Left cardiac atrium (tissue), 4 donors: ENCODE results near the gene SGTA. TPM values are rescaled to one million over a fixed set of nuclear protein-coding genes. Genes with fewer than 3 reads are reported as not detected.

Experiments used
- ATAC-seq, 2 donors: fragments of 200-7000 bp; cut with Tn5 transposase; one replicate each; pipeline ENCODE4 v1.9.1; 2020; ENCODE audit warnings: mild to moderate bottlenecking in 2 of 2, moderate library complexity in 2 of 2
- DNase-seq: peaks from one replicate; pipeline ENCODE4 v3.0.0-alpha.2; 2020
- intact Hi-C, 2 donors: fragments of 100-400 bp; cut with DNase I; formaldehyde crosslinking; loops; one replicate each; pipeline versions ENCODE4 v1.14.1 to v1.15.1; 2022 to 2023
- total RNA-seq, 2 donors: library from RNA; stranded (reverse); fragmentation: NEBNext Ultra II Directional; extraction: Animal tissue kit (Norgen Biotek cat#: 25700); gene quantifications; one replicate each; pipeline ENCODE4 v1.2.1, GENCODE V29; 2021
- donor health status: DM: no; HTN: yes; CAD: no.
- donor health status: DM: no; HTN: yes; CAD: no; lungs with severe emphysema.
- donor health status: DM: yes; HTN: yes; CAD: no.
- donor health status: Dilated cardiomyopathy.

SGTA gene
- total RNA-seq, 2 donors from 2014 or later, result 52.5 to 88.1 TPM

DNA sequence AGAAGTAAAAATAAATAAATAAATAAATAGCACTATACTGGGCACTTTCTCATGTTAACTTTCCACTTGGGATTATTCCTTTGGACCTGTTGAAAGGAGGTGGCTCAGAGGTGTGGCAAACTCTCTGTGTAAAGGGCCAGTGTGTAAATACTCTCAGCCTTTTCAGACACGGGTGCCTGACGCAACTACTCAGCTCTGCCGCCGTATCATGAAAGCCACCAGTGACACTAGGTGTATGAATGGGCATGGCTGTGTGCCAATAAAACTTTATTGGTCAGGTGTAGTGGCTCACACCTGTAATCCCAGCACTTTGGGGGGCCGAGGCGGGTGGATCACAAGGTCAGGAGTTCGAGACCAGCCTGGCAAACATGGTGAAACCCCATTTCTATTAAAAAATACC, 23.1 kb downstream of the SGTA start:
- intact Hi-C loops, result no loop called here
- DNase-seq, result no peak
- ATAC-seq, result no peak

DNA sequence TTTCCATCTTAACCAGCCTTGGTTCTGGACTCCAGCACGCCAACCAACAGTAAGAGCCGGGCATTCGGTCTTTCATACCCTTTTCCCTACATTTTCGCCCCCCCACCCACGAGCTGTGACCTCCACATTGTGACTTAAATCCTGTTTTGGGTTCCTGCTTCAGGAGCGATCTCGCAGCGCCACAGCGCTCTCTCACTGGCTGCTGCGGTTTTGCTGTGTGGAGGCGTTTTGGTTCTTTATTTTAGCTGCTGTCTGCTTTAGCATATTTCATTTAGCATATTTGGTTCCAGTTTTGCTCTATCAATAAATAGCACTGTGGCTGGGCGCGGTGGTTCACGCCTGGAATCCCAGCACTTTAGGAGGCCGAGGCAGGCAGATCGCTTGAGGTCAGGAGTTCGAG, 23.7 kb downstream of the SGTA start:
- ATAC-seq (no peak), DNase-seq (no peak)
- intact Hi-C loops, result no loop called here

DNA sequence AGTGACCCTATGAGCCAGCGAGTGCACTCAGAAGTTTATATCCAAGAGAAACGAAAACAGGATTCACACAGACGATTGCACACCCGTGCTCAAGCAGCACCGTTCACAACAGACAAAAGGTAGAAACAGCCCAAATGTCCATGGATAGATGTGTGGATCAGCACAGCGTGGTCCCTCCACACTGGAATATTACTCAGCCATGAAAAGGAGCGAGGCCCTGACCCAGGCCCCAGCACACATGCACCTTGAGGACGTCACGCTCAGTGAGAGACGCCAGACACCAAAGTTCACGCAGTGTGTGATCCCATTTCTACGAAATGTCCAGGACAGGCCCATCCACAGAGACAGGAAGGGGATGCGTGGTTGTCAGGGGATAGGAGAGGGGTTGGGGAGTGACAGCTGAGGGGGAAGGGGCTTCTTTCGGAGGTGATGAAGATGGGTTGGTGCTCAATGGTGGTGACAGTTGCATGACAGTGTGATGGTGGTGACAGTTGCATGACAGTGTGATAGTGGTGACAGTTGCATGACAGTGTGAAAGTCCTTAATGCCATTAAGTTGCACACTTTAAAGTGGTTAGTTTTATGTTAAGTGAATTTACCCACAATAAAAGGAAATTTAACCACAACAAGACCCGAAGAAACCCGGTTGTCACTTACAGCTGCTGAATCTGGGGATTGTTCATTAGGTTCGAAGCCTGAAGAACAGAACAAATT, 24.3 kb downstream of the SGTA start:
- DNase-seq (no peak), ATAC-seq (no peak)
- intact Hi-C loops, result no loop called here

DNA sequence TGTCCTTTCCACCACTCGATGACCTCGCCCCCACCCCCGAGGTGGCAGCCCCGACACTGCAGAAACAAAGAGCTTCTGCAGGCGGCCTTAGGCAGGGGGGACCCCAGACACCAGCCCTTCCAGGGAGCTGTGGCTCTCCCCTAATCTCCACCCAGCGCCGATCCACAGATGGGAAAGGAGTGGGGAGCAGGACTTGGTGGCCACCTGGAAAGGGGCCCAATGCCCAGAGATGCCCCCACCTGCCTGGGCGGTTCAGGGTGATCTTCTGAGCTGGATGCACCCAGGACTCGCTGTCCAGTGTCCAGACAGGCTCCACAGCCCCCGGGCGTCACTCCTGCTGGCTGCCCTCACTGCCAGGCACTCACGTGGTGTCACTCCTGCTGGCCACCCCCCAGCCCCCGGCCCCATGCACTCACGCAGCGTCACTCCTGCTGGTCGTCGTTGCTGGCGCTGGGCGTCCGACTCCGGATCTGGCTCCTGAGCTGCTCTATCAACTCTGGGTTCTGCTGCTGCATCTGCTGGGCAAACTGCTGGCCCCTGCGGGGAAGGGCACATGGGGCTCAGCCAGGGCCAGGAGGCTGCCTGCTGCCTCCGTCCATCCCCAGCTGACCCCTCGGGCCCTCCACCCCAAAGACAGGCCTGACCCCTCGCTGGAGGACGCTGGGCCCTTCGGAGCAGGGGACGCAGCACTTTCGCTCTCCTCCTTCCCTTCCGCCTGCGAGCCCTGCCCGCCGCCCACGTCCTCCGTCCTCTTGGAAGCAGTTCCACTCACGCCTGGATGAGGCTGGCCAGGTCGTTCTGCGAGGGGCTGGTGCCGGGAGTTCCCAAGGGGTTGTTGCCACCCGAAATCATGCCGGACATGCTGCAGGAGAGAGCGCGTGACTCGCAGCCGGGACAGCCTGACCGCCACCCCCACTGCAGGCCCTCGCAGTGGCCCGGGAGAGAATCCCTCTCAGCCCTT, 25.9 kb downstream of the SGTA start:
- ATAC-seq (no peak), DNase-seq (no peak)
- intact Hi-C loops, result no loop called here

DNA sequence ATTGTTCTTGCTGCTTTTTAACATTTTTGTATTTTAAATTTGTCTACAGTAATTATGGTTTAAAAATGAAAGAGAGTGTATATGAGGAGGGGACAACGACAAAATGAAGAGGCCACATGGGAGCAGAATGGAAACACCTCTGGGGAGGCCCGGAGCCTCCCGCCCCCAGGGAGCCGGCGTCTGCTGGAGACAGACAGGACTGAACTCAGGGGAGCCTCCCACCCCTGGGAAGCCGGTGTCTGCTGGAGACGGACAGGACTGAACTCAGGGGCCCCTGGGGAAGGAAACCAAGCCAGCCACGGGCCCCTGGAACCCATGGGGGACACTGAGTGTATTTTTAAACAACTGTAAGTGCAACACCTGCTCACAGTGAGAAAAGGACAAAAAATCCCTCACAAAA, 26.6 kb downstream of the SGTA start:
- ATAC-seq, result no peak
- intact Hi-C loops, result no loop called here
- DNase-seq, result no peak

DNA sequence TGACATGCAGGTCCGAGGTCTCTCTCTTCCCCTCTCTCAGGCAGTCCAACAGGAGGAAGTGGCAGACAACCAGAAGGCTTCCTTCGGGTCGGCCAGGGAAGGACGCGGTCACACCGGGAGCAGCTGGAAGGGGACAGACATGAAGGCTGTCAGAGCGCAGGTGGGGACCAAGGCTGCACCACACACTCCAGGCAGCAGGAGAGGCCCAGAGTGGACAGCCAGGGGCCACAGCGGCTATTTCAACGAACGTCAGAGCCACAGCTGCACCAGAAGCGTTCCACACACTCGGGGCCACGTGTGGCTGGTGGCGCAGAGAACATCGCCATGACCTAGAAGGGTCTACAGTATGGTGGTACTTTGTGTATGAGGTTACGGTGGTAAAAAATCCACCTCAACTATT, 27.3 kb downstream of the SGTA start:
- no peak for ATAC-seq
- DNase-seq, result no peak
- intact Hi-C loops, result no loop called here

DNA sequence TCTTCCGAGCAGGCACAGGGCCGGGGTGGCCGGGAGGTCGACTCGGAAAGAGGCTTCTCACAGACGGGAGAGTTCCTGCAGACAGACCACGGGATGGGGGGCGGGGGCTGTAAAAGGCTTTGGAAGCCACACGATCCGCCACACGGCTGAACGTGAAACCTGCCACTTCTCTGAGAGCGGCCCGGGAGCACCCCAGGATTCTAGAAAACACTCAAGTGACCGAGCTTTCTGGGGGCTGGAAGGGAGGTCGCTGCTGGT, 27.7 kb downstream of the SGTA start:
- DNase-seq, result no peak
- ATAC-seq, result no peak
- intact Hi-C loops, result no loop called here

DNA sequence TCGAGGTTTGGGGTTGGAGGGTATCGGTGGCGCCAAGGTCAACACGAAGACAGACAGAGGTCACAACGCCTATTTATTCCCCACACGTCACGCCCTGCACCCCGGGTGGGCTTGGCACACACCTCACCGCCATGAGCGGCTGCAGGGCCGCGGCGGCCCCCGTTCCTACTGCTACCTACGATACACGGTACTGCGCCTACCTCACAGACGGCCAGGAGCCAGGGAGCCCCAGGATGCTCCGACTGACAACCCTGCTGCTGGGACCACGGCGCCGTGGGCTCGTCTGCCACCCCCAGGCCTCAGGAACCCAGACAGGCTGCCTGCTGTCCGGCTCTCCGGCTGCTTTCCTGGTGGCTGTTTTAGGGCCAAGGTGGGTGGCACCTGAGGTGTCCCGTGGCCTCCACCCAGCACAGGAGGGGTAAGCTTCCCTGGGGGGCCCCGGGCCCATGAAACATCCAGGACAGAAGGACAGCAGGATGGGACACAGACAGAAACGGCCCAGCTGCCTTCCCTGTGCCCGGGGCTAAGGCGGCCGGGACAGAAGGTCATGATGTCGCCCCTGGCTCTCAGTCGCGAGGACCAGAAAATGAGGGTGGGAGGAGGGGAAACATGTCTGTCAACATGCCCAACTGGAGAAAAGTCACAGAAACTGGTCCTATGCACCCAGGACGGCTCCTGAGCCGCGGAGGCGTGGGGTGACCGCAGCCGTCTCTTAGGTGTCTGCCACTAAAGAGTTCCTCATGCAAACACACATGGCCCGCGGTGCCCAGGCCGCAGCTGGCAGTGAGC, 28.2 kb downstream of the SGTA start:
- DNase-seq, result no peak
- no peak for ATAC-seq
- intact Hi-C loops, result loop anchor here in 1 of 2 donors (5.0 kb wide), 1 partner anchor 103 kb away; no protein-coding TSS in a partner anchor

DNA sequence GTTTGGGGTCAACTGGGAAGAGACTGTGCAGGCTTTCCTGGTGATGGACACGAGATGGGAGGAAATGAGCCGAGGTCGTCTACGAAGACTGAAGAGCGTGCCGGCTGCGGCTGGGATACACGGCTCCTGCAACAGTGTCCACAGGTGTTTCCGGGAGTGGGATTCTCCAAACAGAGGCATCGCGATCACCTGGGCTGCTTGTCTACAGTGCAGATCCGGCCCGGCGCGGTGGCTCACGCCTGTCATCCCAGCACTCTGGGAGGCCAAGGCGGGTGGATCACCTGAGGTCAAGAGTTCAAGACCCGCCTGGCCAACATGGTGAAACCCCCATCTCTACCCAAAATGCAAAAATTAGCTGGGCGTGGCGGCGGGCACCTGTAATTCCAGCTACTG, 31.6 kb downstream of the SGTA start:
- DNase-seq, result no peak
- intact Hi-C loops, result loop anchor here in 1 of 2 donors (5.0 kb wide), 1 partner anchor 99 kb away; no protein-coding TSS in a partner anchor
- no peak for ATAC-seq

DNA sequence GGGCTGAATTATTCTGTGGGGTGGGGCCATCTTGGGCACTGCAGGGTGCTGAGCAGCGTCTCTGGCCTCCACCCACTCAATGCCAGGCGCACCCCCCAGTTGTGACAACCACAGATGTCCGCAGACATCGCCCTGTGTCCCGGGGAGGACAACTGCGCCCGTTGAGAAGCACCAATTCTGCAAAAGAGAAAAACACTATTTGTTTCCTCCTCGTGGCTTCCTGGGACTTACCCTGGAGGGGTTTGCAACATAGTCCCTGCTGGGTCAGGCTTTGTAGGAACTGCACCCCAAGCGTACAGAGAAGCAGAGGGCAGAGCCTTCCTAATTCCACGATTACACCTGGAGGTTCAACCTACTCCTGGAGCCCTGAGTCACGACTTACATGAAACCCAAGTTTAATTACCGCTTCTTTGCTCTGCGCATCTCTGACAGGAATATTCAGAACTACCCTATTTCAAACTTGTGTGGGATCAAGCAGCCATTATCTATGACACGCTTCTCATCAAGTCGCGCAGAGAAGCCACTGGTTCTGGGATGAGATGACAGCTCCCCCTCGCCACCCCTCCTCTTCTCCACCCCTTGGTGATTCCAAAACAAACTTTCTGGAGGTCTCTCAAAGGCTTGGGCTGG, 32.1 kb downstream of the SGTA start:
- DNase-seq, result no peak
- ATAC-seq, result no peak
- intact Hi-C loops, result loop anchor here in 1 of 2 donors (5.0 kb wide), 1 partner anchor 99 kb away; no protein-coding TSS in a partner anchor

DNA sequence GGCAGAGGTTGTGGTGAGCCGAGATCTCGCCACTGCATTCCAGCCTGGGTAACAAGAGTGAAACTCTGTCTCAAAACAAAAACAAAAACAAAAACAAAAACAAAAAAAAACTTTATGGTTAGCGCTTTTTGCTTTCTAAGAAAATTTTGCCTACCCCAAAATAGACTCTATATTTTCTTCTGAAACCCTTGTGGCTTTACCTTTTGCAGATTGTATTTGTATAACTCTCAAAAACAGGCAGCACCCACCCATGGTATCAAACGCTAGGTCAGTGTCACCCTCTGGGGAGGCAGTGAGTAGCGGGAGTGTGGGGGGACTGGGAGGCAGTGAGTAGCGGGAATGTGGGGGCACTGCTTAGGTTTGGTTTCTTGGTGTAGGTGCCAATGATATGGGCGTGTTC, 35.7 kb downstream of the SGTA start:
- no peak for ATAC-seq
- no peak for DNase-seq
- intact Hi-C loops, result no loop called here

DNA sequence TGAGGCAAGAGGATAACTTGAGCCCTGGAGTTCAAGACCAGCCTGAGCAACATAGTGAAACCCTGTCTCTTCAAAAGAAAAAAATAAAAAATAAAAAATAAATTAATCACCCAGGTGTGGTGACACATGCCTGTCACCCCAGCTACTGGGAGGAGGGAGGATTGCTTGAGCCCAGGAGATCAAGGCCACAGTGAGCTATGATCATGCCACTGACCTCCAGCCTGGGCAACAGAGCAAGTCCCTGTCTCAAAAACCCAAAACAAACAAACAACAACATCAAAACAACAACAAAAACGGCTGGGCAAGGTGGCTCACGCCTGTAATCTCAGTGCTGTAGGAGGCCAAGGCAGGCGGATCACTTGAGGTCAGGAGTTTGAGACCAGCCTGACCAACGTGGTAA, 39.0 kb downstream of the SGTA start:
- intact Hi-C loops, result no loop called here
- ATAC-seq (no peak), DNase-seq (no peak)

DNA sequence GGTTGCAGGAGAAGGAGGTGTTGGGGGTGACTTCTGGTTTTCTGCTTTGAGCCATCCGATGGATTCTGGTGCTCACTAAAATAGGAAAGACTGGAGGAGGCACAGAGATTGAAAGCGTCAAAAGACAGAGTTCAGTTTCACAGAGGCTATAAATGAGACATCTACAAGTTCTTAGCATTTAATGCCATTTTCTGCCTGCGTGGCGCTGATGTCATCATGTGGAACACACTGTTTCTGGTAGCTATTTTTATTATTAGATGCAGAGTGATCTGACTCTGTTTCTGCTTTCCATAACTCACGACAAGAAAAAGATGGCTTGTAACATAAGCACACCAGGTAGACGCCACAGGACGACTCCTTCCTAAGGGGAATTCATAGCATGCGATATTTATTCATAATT, 40.0 kb downstream of the SGTA start:
- intact Hi-C loops, result no loop called here

DNA sequence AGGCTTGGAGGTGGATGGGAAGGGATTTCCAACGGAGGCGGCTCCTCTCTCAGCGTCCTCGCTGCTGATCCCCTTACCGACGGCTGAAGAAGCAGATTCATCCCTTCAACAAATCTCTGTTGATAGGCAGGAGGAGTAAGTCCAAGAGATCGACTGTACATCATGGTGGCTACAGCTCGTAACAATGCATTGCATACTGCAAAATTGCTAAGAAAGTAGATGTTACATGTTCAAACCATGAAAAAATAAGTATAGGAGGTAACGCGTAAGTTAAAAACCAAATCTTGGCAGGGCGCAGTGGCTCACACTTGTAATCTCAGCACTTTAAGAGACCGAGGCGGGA, 42.8 kb downstream of the SGTA start:
- intact Hi-C loops, result no loop called here
- ATAC-seq (no peak), DNase-seq (no peak)

More for the DNA sequence above, 40.0 kb downstream of the SGTA start:
- no peak for DNase-seq
- no peak for ATAC-seq

DNA sequence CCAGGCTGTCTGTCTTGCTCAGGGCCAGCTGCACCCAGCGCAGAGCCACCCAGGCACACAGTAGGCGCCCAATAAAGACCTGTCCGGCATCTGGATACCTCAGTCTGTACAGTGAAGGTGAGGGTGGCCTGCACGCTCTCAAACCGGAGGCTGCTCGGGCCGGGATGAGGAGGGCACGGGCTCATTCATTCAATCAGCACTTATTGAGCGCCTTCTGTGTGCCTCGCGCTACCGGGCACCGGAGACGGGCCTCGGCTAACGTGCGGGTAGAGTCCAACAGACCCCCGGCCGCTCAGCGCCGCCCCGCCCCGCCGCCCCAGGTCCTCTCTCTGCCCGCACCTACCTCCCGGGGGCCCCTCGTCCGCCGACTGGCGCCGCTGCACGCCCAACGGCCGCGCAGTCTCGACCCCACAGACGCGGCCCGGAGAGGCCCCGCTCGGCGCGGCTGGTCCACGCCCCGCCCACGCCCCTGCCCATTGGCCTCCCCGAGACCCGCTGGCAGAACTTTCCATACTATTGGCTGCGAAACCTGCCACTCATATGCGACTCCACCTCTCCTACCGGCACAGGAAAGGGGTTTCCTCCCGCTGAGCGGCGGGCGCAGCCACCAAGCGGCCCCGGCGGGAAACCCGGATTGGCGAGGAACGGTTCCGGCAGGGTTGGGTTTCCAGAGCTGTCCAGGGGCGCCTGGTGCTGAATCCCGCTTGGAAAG, 43.3 kb downstream of the SGTA start, which contains the start of gene SLC39A3:
SLC39A3 (minus strand) TSS at position 416 of the 712 bp plus-strand sequence. CDS start 2,760 bp downstream, outside the sequence.
- peak; percentile 98 for DNase-seq
- peak; percentile 100 for ATAC-seq
- intact Hi-C loops, result no loop called here

DNA sequence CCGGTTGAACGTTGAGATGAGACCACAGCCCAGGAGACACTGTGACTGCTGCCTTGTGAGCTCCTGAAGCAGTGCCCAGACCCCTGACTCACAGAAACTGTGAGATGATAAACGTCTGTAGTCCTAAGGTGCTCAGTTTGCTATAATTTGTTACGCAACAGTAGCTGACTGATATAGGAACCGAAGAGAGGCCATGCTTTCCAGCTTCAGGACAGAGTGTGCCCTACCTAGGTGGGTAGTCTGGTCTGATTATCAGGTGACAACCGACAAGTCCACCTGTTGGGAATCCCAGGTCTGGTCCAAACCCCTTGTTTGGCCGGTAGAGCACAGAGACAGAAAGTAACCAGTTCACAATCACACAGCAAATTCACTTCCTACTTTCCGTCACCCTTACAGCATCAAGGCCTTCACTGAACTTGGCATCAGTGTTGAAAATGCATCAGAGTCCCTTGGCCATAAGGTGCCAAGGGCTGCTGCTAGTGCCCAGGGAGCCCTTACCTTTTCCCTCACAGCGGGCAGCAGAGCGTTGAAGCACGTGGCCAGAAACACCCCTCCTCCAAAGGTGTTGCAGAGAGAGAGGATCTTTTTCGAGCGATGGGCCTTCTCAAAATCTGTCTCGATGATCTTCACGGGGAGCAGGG, 46.4 kb downstream of the SGTA start:
- intact Hi-C loops, result no loop called here
- no peak for ATAC-seq
- DNase-seq, result no peak

DNA sequence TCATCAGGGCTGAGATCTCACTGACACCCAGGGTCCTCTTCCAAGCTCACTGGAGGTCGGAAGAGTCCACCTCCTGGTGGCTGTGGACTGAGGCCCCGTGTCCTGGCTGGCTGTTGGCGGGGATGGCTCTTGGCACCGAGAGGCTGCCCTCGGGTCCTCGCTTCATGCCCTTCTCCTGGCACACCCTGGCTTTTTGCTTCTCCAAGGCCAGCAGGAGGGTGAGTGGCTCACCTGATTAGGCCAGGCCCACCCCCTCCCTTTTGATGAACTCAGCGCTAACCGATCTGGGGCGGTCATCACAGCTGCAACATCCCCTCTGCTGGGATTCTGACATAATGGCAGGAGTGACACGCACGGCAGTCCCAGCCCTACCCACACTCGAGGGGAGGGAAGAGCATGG, 47.7 kb downstream of the SGTA start:
- intact Hi-C loops, result no loop called here
- ATAC-seq (no peak), DNase-seq (no peak)

DNA sequence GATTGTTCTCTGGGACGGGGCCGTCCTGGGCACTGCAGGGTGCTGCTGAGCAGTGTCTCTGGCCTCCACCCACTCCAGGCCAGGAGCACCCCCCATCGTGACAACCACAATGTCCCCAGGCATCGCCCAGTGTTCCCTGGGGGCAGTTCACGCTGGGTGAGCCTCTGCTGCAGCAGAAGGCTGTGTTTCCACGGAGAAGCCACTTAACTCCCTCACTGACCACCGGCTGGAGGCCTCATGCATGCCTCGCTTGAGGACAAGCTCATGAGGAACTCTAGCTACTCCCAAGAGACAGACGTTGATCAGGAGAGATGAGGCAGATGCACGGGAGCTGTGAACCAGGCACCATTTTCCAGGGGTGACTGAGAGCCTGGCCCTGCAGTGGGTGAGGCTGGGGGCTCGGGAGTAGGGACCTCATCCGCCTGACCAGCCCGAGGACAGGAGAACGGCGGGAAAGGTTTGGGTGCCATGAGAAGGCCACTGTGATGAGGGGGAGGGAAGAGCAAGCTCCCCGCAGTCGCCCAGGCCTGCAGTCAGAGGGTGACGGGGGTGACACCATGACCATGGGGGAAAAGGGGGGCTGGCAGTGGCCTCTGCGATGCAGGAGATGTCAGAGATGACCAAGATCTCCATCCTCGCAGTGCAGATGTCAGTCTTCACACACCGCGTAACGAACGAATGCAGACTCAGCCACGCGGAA, 48.3 kb downstream of the SGTA start:
- DNase-seq (no peak), ATAC-seq (no peak)
- intact Hi-C loops, result no loop called here
